Adrenal gland (tissue), 5 donors: Measurements from ENCODE around the gene NBPF1.
"Not testable (repeated sequence)": the region's sequence is repeated elsewhere in the genome, so short reads cannot be mapped to it uniquely, and the experiment has no call there.

ENCODE experiments used
- CTCF ChIP-seq, 6 experiments: fragments of 450-650 bp in 4 of 6; fragments of 200-600 bp in 2 of 6; sonication (generic) in 1 of 6; IDR thresholded peaks; 1 replicate in 5 of 6; 2 replicates in 1 of 6; pipeline versions ENCODE4 v1.5.1 to v1.8.0; 2016 to 2021; ENCODE audit warnings: antibody characterized with exemption in 6 of 6, mild to moderate bottlenecking in 2 of 6, moderate library complexity in 1 of 6
- POLR2A ChIP-seq, 2 donors: fragments of 450-650 bp; IDR thresholded peaks; one replicate each; pipeline ENCODE4 v1.6.1; 2017; ENCODE audit warnings: antibody characterized with exemption in 2 of 2, mild to moderate bottlenecking in 2 of 2, moderate library complexity in 1 of 2
- donor health status: DM: no; HTN: no; CAD: no.

GRCh38 chr1:16518913-16519254 is 94.5 kb downstream of the NBPF1 start:
- TF ChIP-seq POLR2A, CTCF (IDR thresholded peaks at IDR 0.05): not testable (repeated sequence)
